Activated CD8-positive, alpha-beta memory T cell treated with anti-CD3 and anti-CD28 coated beads for 4 hours (primary cell): ENCODE measurements around the gene CCNY.

ENCODE experiments used
- DNase-seq, 2 donors: peaks; one replicate each; pipeline ENCODE4 v3.0.0-alpha.2; 2020; ENCODE audit warnings: low read depth in 2 of 2

Gene CCNY

DNA sequence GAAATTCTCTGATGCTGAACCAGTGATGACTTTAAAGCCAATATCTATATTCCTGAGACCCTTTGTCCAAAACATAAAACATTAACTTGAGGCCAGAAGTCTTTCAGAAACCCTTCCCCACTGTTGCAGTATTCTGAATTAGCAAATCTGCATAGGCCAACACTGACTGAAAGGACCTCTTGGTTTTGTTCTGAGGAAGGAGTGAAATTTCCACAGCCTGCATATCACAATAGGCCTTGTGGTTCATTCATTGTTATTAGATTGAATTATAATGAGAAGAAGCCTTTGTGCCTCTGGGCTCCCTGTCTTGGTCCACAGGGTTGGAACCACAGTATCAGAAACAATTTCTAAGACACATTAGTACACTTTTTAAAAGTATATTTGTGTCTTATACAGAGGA is 90.3 kb downstream of the CCNY start:
- no peak for DNase-seq

DNA sequence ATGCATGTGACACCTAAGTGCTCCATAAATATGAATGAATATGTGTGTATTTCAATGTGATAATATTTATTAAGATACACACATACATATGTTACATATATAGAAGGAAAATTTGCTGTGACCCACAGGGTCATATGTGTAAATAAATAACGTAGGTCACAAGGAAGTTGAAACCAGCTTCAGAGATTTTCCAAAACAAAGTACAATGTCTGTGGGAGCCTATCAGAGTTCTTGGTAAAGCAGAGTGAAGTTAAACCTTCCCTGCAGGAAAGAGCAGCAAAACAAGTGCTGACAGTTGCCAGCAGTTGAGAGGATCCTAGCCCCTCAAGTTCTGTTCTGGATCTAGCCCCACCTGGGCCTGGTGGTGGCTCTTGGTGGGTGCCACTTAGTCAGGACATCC is 91.2 kb downstream of the CCNY start:
- no peak for DNase-seq

DNA sequence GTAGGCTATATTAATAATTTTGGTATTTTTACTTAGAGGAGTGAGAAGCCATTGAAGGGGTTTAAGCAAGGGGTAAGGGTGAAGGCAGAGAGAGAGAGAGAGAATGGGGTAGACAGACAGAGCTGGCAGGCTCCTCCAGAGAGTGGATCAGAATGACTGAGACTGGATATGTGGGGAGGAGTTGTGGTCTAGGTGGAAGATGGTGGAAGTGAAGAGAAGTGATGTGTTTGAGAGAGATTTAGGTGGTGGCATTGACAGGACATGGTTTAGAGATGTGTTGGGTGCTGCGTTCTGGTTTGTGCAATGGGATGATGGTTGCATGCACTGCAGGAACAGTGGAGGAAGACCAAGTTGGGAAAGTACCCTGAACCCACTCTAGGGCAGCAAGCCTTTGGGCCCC is 92.2 kb downstream of the CCNY start:
- no peak for DNase-seq

DNA sequence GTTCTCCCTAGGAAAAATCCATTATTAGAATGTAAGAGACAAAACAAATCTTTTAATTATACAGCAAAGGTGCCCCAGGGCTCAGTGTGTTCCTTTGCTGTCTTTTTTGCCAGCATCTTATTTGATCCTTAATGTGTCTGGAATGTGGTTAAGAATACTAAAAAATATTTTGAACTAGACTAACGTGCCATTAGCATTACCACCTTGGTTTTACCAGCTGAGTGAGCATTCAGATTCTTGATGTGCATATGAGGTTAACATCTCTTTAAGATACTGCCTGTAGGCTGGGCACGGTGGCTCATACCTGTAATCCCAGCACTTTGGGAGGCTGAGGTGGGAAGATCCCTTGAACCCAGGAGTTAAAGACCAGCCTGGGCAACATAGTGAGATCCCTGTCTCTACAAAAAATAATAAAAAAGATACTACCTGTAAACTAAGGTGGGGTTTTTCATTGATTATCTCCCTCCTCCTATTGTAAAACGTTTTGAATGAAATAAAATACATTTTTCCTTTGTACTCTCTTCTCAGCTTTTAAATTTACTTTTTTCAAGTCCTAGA is 96.6 kb downstream of the CCNY start:
- DNase-seq = no peak

DNA sequence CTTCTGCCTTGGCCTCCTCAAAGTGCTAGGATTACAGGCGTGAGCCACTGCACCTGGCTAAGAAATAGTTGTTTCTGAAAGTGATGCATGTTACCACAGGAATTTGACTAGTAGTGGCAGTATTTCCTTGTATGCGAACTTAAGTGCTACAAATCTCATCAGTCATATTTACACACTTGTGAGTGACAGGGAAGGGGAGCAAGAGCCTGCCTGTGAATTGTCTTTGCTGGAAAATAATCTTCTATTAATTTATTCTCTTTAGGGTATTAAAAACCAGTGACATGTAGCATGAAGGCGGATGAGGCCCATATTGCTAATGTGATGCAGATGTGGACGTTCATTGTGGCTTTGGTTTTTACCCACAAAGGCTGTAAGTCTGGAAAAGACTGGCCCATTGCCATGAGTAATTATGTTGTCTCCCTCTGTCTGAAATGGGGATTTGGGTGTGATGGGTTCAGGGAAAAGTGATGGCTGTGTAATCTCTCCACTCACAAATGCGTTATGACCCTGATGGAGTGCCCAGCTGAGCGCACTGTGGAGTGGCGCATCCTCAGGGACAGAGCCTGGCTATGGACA is 97.6 kb downstream of the CCNY start:
- DNase-seq = no peak

DNA sequence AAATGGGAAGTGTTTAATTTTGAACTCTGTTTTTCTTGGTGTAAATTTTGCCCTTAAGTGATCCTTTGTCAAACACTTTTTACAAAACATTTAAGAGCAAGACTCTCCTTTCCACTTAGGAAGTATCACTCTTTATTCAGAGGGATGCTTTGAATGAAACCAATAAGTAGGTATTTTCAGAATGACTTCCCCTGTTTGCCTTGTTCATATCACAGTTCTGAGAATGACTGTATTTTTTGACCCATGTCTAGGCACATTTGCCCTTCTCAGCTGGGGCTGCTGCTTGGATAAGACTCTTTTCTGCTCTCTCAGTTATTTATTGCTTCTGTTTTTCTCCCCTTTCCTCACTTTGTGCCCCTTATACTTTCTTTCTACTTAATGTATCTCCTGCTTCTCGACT is 98.2 kb downstream of the CCNY start:
- no peak for DNase-seq

DNA sequence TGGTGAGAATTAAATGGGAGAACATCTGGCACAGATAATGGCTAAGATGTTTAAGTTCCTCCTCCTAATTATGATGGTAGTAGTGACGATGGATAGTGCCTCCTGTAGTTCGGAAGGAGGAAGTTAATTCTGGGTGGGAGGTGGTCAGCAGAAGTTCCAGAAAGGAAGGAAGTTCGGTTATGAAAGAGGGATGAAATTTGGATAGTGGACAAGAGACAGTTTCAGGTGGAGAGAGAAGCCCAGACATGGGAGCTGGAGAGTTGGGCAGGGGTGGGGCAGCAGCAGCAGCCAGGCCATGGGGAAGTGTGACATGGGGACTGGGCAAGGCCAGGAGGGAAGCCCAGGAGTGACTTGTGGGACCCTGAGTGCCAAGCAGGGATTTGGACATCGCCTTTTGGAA is 99.5 kb downstream of the CCNY start:
- no peak for DNase-seq

DNA sequence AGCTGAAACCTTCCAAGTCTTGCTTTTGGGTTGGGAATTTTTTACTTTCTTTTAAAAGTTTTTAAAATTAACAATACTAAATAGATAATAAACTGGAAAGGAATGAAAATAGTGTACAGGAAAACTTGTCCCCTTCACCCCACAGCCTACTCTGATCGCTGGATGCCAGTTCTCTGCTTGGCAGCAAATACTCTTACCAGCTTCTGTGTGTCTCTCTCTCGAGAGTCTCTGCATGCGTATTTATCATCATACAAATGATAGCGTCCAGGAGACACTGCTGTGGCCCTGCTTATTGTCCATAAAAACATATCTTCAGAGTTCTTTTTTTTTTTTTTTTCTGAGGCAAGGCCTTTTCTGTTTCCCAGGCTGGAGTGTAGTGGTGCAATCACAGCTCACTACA is 101.5 kb downstream of the CCNY start:
- DNase-seq = no peak

DNA sequence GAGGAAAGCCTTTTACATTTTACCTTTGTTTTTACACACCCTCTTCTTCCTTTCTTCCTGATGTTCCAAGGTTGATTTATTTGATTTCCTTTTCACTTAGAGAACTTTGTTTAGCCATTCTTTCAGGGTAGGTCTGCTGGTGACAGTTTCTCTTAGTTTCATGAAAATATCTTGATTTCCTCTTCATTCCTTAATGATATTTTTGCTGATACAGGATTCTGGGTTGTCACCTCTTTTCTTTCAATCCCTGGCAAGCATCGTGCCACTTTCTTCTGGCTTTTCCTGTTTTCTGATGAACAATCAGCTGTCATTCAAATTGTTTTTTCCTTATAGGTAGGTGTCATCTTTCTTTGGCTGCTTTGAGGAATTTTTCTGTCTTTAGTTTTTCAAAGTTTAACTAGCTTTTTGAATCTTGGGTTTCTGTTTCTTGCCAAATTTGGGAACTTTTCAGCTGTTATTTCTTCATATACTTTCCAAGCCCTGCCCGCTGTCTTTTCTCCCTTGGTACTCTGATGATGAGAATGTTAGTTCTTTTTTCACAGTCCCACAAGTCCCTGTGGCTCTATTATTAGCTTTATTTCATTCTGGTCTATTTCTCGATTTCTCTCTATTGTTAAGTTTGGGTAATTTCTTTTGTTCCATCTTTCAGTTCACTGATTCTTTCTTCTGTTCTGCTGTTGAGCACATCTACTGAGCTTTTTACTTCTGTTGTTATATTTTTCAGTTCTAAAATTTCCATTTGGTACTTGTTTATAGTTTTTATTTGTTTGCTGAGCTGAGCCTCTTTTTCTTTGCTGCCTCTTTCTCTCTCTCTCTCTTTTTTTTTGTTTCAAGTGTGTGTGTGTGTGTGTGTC is 102.6 kb downstream of the CCNY start:
- DNase-seq = no peak

DNA sequence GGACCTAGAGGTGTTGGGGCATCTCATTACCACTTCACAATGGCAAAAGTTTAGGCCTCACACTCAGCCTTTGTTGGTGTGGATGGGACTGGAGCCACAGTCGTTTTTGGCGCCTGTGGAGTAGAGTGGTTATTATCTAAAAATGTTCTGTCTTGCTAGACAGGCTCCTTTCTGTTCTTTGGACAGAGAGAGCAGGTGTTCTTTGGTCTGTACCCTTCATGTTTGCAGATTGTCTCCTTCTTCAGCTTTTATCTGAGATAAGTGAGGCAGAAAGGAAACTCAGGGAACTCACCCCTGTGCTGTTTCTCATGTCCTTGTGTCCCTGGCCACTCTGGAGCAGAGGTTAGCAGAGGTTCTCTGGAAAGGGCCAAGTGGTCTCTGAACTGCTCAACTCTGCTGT is 103.7 kb downstream of the CCNY start:
- no peak for DNase-seq

DNA sequence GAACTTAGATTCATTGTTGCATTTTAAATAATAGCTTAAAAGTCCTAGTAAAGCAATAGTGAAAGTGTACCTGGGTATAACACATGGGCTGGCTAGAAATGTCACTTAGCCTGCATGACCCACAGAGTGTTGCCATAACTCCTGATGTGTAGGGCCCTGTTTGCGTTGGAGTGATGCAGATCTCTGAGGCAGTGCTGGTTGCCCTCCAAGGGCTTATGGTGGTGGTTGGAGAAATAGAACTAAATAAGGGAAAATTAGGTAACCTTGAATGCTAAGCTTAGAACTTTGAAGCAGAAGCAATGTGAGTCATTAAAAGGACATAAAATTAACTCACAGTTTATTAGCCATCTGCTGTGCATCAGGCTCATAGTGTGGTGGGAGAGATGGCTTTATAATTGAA is 105.7 kb downstream of the CCNY start:
- no peak for DNase-seq

DNA sequence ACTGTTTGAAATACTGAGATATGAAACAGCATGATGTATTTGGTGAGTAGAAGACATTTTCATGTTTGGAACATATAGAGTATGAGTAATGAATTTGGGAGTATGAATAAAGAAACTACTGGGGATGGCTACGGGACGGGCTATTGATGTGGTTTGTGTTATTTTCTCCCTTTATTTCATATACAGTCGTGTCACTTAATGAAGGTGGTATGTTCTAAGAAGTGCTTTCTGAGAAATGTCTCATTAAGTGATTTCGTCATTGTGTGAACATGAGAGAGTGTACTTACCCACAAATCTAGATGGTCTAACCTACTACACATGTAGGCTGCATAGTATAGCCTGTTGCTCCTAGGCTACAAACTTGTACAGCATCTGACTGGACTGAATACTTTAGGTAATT is 106.3 kb downstream of the CCNY start:
- no peak for DNase-seq

DNA sequence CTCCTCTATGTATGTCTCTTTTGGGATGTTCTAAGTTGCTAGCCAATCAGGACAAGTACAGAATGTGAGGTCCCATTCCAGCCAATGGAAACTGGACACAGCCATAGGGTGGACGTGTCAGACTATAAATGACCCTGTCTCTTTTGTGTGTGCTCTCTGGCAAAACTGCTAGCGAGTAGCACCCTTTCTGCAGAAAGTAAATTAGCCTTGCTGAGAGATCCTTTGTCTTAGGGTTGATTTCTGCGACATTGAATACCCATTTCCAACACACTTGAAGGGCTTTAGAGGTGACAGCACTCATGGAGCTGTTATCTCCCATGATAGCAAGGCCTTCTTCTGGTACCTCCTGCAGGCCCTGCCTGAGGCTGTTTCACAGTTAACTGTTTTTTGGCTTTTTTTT is 107.5 kb downstream of the CCNY start:
- no peak for DNase-seq

DNA sequence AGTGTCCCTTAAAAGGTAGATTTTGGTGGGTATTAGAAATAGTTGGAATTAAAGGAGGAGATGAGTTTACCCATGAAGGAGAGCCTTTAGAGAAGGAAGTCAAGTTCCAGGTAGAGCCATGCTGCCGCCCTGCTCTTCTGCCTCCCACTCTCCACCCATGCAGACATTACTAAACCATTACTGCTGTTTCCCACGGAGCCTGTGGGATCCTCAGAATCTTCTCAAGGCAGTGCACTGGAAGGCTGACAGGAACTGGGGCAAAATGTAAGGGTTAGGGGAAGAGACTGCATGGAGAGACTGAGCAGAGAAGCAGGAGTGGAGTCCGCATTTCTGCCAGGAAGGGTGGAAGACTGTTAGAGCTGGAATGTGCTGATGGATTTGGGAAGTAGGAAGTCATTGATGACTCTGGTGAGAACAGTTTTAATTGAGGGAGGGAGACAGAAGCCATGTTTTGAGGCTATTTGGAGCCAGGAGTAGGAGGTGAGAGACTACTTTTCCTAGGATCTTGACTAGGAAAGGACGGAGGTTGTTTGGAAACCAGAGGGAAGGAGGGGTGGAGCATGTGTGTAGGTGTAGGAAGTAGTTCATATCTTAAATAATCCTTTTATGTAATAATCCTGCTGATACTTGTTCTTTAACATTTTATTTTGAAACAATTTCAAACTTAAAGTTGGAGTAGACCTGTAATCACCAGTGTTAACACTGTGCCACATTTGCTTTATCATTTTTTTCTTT is 109.0 kb downstream of the CCNY start:
- DNase-seq = no peak

DNA sequence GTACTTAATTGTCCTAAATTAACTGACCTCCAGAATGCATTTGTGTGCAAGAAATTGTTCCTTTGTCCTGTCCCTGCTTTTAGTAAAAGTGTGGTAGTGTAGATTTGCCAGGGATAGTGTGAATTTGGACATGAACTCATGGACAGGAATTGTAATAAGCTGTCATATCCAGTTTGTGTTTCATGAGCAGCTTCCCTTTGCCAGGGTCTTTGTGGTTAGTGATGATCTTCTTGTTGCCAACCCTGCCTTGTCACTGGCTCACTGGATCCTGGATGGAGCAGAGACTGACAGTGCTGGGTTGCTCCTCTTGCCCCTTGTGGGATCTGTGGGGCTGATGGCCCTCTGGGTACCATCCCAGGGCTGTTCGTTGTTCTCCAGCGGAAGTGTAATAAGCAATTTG is 110.1 kb downstream of the CCNY start:
- no peak for DNase-seq

DNA sequence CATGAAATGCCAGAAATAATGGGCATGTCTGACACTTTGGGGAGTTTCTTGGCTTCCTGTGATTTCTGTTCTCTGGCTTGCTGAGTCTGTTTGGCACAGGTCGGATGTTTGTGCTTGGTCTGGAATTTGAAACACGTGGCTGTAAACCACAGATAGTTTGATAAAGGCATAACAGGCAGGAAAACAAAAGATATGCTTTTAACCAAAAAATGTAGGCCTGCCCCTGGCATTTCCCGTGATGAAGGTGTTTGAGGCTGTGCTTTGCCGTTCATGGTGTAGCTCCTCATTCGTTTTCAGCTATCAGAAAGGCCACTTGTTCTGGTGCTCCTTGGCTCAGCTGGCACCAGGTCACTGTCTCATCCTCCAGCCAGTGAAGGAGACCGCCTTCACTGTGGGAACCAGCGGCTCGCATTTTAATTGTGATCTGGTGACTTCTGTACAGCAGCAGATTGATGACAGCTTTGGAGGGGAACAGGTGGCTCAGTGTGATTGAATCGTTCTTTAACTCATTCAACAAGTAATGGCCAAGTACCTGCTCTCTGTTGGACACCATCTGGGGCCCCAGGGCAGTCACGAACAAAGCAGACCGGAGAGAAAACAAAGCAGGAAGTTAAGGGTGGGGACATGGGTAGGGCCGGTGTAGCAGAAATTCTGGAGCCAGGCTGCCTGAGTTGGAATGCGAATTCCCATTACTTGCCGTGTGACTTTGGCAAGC is 111.5 kb downstream of the CCNY start:
- DNase-seq = no peak

DNA sequence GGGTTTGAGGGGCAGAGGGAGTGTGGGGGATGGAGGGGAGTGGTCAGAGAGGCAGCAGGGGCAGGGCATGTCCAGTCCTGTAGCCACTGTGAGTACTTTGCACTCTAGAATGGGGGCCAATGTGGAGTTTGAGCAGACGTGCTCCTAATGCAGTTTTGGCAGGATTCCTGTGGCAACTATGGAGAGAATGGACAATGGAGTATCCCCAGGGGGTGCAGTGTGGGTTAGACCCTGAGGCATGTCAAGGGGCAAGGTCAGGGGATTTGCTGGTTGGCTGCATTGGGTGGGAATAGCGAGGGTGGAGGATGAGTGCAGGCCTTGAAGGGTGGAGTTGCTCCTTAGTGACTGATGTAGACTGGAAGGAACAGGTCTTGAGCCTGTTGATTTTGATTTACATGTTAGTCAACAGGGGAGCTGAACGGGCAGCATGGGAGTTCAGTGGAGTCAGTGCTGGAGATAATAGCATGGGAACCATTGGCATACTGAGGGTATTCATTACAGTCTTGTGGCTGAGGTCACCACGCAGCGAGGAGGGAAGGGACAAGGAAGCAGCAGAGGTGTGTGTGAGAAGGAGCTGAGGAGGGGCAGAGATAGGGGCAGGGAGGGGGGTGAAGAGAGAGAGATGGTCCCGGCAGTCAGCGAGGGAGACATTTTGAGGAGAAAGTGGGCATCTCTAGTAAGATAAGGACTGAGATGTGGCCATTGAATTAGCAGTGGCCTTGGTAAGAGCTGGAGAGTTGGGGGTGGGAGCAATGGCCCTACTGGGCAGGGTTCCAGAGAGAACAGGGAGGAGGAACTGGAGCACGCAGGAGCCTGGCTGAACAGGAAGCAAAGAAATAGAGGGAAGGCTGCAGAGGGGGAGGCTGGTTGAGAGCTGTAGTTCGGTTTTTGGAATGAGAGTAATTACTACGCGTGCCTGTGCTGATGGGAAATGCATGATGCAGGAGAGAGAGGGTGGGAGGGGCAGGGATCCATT is 112.7 kb downstream of the CCNY start:
- DNase-seq = no peak

DNA sequence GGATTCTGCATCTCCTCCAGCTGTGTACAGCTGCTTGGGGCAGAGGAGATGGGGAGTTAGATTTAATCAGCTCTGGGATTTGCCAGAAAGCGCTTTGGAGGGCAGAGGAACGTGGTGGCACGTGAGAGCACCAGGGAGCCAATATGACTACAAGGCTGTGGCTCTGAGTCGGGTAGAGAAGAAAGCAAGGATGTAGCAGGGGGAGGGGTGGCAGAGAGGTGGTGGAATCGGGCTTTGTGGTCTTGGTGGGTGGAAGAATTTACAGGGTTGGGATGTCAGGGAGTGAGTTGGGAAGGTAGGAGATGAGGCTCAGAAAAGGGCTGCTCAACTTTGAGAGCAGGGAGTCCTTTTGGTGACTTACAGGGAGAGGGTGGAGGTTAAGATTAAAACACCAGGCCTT is 113.6 kb downstream of the CCNY start:
- no peak for DNase-seq

DNA sequence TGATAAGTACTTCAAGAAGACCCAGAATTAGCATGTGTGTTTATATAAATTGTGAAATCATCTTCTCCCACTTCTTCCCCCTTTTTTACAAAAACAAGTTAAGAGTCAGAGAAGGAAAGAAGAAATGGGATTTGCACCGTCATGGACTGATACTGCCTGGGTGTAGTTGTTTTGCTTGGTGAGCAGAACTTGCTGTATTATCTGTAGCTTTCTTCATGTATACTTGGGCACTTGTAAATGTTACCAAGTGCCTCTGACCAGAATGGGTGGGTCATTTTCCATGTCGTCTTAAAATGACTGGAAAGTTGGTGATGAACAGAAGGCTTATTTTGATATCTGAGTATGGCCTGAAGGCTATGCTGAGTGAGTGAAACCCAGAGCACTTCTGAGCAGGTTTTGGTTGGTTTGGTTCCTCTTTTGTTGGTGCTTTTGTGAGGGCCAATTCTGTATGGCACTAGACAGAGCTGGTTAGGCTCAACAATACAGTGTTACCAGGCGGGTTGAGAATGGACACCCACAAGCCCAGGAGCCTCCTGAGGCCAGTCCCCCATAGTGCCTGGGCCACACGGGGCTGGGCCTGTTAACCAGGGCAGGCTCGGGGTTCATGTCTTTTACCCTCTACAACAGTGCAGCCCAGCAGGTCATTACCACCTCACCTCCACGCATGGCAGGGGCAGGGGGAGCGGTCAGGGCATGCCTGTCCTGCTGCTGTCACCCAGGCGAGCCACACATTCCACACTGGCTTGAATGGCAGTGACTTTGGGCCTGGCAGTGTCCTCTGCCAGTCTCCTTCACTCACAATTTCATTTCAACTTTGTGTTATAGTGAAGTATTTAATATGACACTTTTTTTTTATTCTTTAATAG is 115.1 kb downstream of the CCNY start:
- DNase-seq = no peak

DNA sequence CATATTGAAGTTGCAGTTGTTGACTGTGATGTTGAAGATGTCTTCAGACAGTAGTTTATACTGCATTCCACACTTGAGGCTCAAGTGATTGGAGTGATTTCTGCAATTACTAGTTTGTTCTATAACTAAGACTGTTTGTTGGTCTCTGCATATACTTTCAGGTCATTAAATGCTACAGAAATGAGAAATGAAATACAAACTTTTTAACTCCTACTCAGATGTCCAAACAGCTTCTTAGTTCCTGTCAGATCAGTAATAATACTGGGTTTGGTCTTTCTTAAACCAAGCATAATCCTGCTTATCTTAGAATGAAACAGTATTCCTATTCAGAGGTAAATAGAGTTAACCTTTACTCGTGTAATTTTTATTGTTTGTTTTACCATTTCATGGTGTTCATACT is 115.9 kb downstream of the CCNY start:
- no peak for DNase-seq
